Activated CD8-positive, alpha-beta T cell treated with anti-CD3 and anti-CD28 coated beads, Interleukin-2, amount 10 ng/mL, durations not matched to agents 7 days and 5 days (primary cell): ENCODE data around the gene FBXW12. TPM values are rescaled to one million over a fixed set of nuclear protein-coding genes. Genes with fewer than 3 reads are reported as not detected.

Source experiments
- ATAC-seq: fragments of 150-1000 bp; cut with Tn5 transposase; one replicate; pipeline ENCODE4 v1.10.0; 2021; ENCODE audit warnings: moderate library complexity
- CTCF ChIA-PET: fragments of 350-600 bp; sonication (Branson Sonifier 250); formaldehyde crosslinking; loops from one replicate; lab custom pipeline; 2021; ENCODE audit warnings: antibody characterized with exemption; lab: Charles Lee
- POLR2A ChIA-PET: fragments of 350-600 bp; sonication (Branson Sonifier 250); formaldehyde crosslinking; loops from one replicate; lab custom pipeline; 2021; ENCODE audit warnings: antibody characterized with exemption; lab: Charles Lee
- DNase-seq: peaks from one replicate; pipeline ENCODE4 v3.0.0-alpha.2; 2020
- H3K27ac Mint-ChIP-seq: one replicate; pipeline ENCODE4 v1.8.0; 2021; ENCODE audit warnings: mild to moderate bottlenecking, mixed read lengths
- H3K27me3 Mint-ChIP-seq: one replicate; pipeline ENCODE4 v1.8.0; 2021; ENCODE audit warnings: low read depth, mixed read lengths
- H3K36me3 Mint-ChIP-seq: one replicate; pipeline ENCODE4 v1.8.0; 2021; ENCODE audit warnings: low read depth, mixed read lengths
- H3K4me1 Mint-ChIP-seq: one replicate; pipeline ENCODE4 v1.8.0; 2021; ENCODE audit warnings: low read depth, mixed read lengths
- H3K4me3 Mint-ChIP-seq: one replicate; pipeline ENCODE4 v1.8.0; 2021; ENCODE audit warnings: mild to moderate bottlenecking, mixed read lengths
- H3K9me3 Mint-ChIP-seq: one replicate; pipeline ENCODE4 v1.8.0; 2022; ENCODE audit warnings: mixed read lengths; ENCODE audit not compliant: insufficient read depth
- total RNA-seq, 2 experiments: library from RNA; stranded (reverse); gene quantifications; one replicate each; pipeline ENCODE4 v1.2.3, GENCODE V29; 2021

Gene FBXW12
- total RNA-seq, 2 experiments from 2014 or later = not detected

- CTCF ChIA-PET = interaction anchor here (0.6 to 7.3 kb wide), 2 partner anchors 17 to 18 kb away, joined by 3 to 47 read pairs; no protein-coding TSS in a partner anchor
These were observed 45.6 kb downstream of the FBXW12 start for GRCh38 chr3:48417529-48418108.

GRCh38 chr3:48418140-48418539, 46.1 kb downstream of the FBXW12 start:
- no peak for DNase-seq
- ChIA-PET CTCF (interaction anchor here (1.5 to 2.3 kb wide), 2 partner anchors 17 to 18 kb away, joined by 5 to 14 read pairs; no protein-coding TSS in a partner anchor), POLR2A (no interaction called here)
- Mint-ChIP-seq H3K9me3 (no peaks in the 10 kb centered on the region), H3K27ac (no peak overlapping the region), H3K36me3 (no peaks in the 10 kb centered on the region), H3K4me1 (peaks cover 4% of the 10 kb centered on the region), H3K27me3 (no peaks in the 10 kb centered on the region), H3K4me3 (no peak overlapping the region)
- no peak for ATAC-seq

More at GRCh38 chr3:48417529-48418108, 45.6 kb downstream of the FBXW12 start:
- Mint-ChIP-seq H3K9me3 (no peaks in the 10 kb centered on the region), H3K4me3 (no peak overlapping the region), H3K36me3 (no peaks in the 10 kb centered on the region), H3K4me1 (peaks cover 4% of the 10 kb centered on the region), H3K27me3 (no peaks in the 10 kb centered on the region), H3K27ac (no peak overlapping the region)
- ATAC-seq (no peak), DNase-seq (no peak)
- POLR2A ChIA-PET = interaction anchor here (1.1 kb wide), 1 partner anchor 10 kb away, joined by 5 read pairs; no protein-coding TSS in a partner anchor

GRCh38 chr3:48418651-48419050, 46.6 kb downstream of the FBXW12 start:
- no peak for DNase-seq

GRCh38 chr3:48419149-48419548, 47.1 kb downstream of the FBXW12 start:
- ATAC-seq = no peak

More at GRCh38 chr3:48418651-48419050, 46.6 kb downstream of the FBXW12 start:
- no peak for ATAC-seq
- Mint-ChIP-seq H3K27ac (no peak overlapping the region), H3K9me3 (no peaks in the 10 kb centered on the region), H3K27me3 (no peaks in the 10 kb centered on the region), H3K4me1 (peaks cover 4% of the 10 kb centered on the region), H3K4me3 (no peak overlapping the region), H3K36me3 (no peaks in the 10 kb centered on the region)
- POLR2A ChIA-PET = no interaction called here
- CTCF ChIA-PET = interaction anchor here (1.5 to 2.3 kb wide), 2 partner anchors 17 to 18 kb away, joined by 5 to 14 read pairs; no protein-coding TSS in a partner anchor

GRCh38 chr3:48419597-48419996, 47.6 kb downstream of the FBXW12 start:
- no peak for DNase-seq
- Mint-ChIP-seq H3K27me3 (no peaks in the 10 kb centered on the region), H3K4me3 (no peak overlapping the region), H3K27ac (no peak overlapping the region), H3K9me3 (no peaks in the 10 kb centered on the region), H3K4me1 (peaks cover 4% of the 10 kb centered on the region), H3K36me3 (no peaks in the 10 kb centered on the region)
- ChIA-PET POLR2A (no interaction called here), CTCF (interaction anchor here (1.5 to 2.3 kb wide), 2 partner anchors 16 to 19 kb away, joined by 5 to 14 read pairs; no protein-coding TSS in a partner anchor)
- ATAC-seq = no peak

More at GRCh38 chr3:48419149-48419548, 47.1 kb downstream of the FBXW12 start:
- H3K4me3 Mint-ChIP-seq = no peak overlapping the region
- H3K4me1 Mint-ChIP-seq = peaks cover 4% of the 10 kb centered on the region
- H3K27ac Mint-ChIP-seq = no peak overlapping the region
- no peak for DNase-seq
- CTCF ChIA-PET = interaction anchor here (1.5 to 2.3 kb wide), 2 partner anchors 17 to 18 kb away, joined by 5 to 14 read pairs; no protein-coding TSS in a partner anchor
- no peaks in the 10 kb centered on the region for H3K36me3 Mint-ChIP-seq
- no peaks in the 10 kb centered on the region for H3K27me3 Mint-ChIP-seq
- POLR2A ChIA-PET = no interaction called here
- H3K9me3 Mint-ChIP-seq = no peaks in the 10 kb centered on the region

- ChIA-PET POLR2A (interaction anchor here (1.0 kb wide), 1 partner anchor 13 kb away, joined by 3 read pairs; no protein-coding TSS in a partner anchor), CTCF (interaction anchor here (1.5 to 1.6 kb wide), 2 partner anchors 15 to 20 kb away, joined by 6 to 8 read pairs; no protein-coding TSS in a partner anchor)
- DNase-seq (no peak), ATAC-seq (no peak)
- H3K4me3 Mint-ChIP-seq = no peak overlapping the region
- no peaks in the 10 kb centered on the region for H3K9me3 Mint-ChIP-seq
- H3K4me1 Mint-ChIP-seq = peaks cover 4% of the 10 kb centered on the region
- H3K27ac Mint-ChIP-seq = no peak overlapping the region
- no peaks in the 10 kb centered on the region for H3K36me3 Mint-ChIP-seq
- H3K27me3 Mint-ChIP-seq = no peaks in the 10 kb centered on the region
These were observed 48.5 kb downstream of the FBXW12 start for GRCh38 chr3:48420561-48420960.

- Mint-ChIP-seq H3K36me3 (no peaks in the 10 kb centered on the region), H3K4me3 (no peak overlapping the region), H3K9me3 (no peaks in the 10 kb centered on the region), H3K27me3 (peaks cover 5% of the 10 kb centered on the region), H3K27ac (no peak overlapping the region), H3K4me1 (peaks cover 4% of the 10 kb centered on the region)
- ChIA-PET POLR2A (no interaction called here), CTCF (interaction anchor here (1.0 to 6.0 kb wide), 2 partner anchors 14 to 22 kb away, joined by 7 to 59 read pairs; no protein-coding TSS in a partner anchor)
- DNase-seq (no peak), ATAC-seq (peak; percentile 30)
These were observed 50.3 kb downstream of the FBXW12 start for GRCh38 chr3:48422272-48422671.

GRCh38 chr3:48422681-48423080, 50.7 kb downstream of the FBXW12 start:
- CTCF ChIA-PET = interaction anchor here (1.0 to 6.0 kb wide), 2 partner anchors 14 to 22 kb away, joined by 7 to 59 read pairs; no protein-coding TSS in a partner anchor

GRCh38 chr3:48423241-48423882, 51.3 kb downstream of the FBXW12 start:
- CTCF ChIA-PET = interaction anchor here (0.6 to 6.0 kb wide), 4 partner anchors 13 to 188 kb away, joined by 3 to 59 read pairs (median 5); no protein-coding TSS in a partner anchor
- Mint-ChIP-seq H3K4me1 (peaks cover 4% of the 10 kb centered on the region), H3K9me3 (no peaks in the 10 kb centered on the region), H3K27ac (no peak overlapping the region), H3K4me3 (no peak overlapping the region), H3K36me3 (no peaks in the 10 kb centered on the region), H3K27me3 (peaks cover 16% of the 10 kb centered on the region)
- DNase-seq (no peak), ATAC-seq (no peak)
- POLR2A ChIA-PET = no interaction called here

More at GRCh38 chr3:48422681-48423080, 50.7 kb downstream of the FBXW12 start:
- H3K27me3 Mint-ChIP-seq = peaks cover 9% of the 10 kb centered on the region
- POLR2A ChIA-PET = no interaction called here
- DNase-seq (no peak), ATAC-seq (no peak)
- no peak overlapping the region for H3K27ac Mint-ChIP-seq
- no peaks in the 10 kb centered on the region for H3K9me3 Mint-ChIP-seq
- peaks cover 4% of the 10 kb centered on the region for H3K4me1 Mint-ChIP-seq
- H3K4me3 Mint-ChIP-seq = no peak overlapping the region
- H3K36me3 Mint-ChIP-seq = no peaks in the 10 kb centered on the region

GRCh38 chr3:48423883-48424695, 52.1 kb downstream of the FBXW12 start:
- Mint-ChIP-seq H3K27me3 (peaks cover 16% of the 10 kb centered on the region), H3K27ac (no peak overlapping the region), H3K9me3 (no peaks in the 10 kb centered on the region), H3K4me1 (peaks cover 4% of the 10 kb centered on the region), H3K4me3 (no peak overlapping the region), H3K36me3 (no peaks in the 10 kb centered on the region)
- ChIA-PET POLR2A (interaction anchor here (0.5 kb wide), 1 partner anchor 98 kb away, joined by 3 read pairs; no protein-coding TSS in a partner anchor), CTCF (interaction anchor here (0.6 to 6.0 kb wide), 3 partner anchors 12 to 189 kb away, joined by 3 to 59 read pairs (median 3); no protein-coding TSS in a partner anchor)
- DNase-seq = no peak
- no peak for ATAC-seq

- peaks cover 10% of the 10 kb centered on the region for H3K4me1 Mint-ChIP-seq
- DNase-seq (no peak), ATAC-seq (no peak)
- no peak overlapping the region for H3K4me3 Mint-ChIP-seq
- peaks cover 18% of the 10 kb centered on the region for H3K27me3 Mint-ChIP-seq
- H3K27ac Mint-ChIP-seq = no peak overlapping the region
- ChIA-PET CTCF (interaction anchor here (1.6 to 6.0 kb wide), 2 partner anchors 11 to 25 kb away, joined by 6 to 59 read pairs; no protein-coding TSS in a partner anchor), POLR2A (no interaction called here)
- peaks cover 2% of the 10 kb centered on the region for H3K36me3 Mint-ChIP-seq
- H3K9me3 Mint-ChIP-seq = no peaks in the 10 kb centered on the region
These were observed 53.3 kb downstream of the FBXW12 start for GRCh38 chr3:48425281-48425812.
